GM18907 (cell line): ENCODE results near the gene CTSO.

Experiments
- ATAC-seq: cut with Tn5 transposase; IDR thresholded peaks from one replicate; pipeline ENCODE4 v1.9.1; 2021; ENCODE audit warnings: mild to moderate bottlenecking, moderate library complexity; ENCODE audit not compliant: unreplicated experiment

The CTSO gene

GRCh38 chr4:155953151-155954117, at the start of gene CTSO:
TSS of gene CTSO (minus strand) at chr4:155953866. CDS start at chr4:155953847, 19 bp downstream.
- peak; percentile 97 for ATAC-seq

GRCh38 chr4:156000491-156000890, 46.8 kb upstream of the CTSO start:
- no peak for ATAC-seq

- no peak for ATAC-seq
Measured at GRCh38 chr4:155999725-156000124, 46.1 kb upstream of the CTSO start.

GRCh38 chr4:155995069-155995468, 41.4 kb upstream of the CTSO start:
- no peak for ATAC-seq

- no peak for ATAC-seq
Measured at GRCh38 chr4:155984106-155984797, 30.6 kb upstream of the CTSO start.

GRCh38 chr4:155982736-155983385, 29.2 kb upstream of the CTSO start:
- no peak for ATAC-seq

GRCh38 chr4:155978810-155979209, 25.1 kb upstream of the CTSO start:
- ATAC-seq: no peak

GRCh38 chr4:155975511-155975910, 21.8 kb upstream of the CTSO start:
- ATAC-seq: no peak

GRCh38 chr4:155974996-155975395, 21.3 kb upstream of the CTSO start:
- peak; percentile 6 for ATAC-seq

GRCh38 chr4:155974476-155974749, 20.7 kb upstream of the CTSO start:
- peak; percentile 99 for ATAC-seq

GRCh38 chr4:155973639-155974475, 20.2 kb upstream of the CTSO start:
- ATAC-seq: peak; percentile 40

GRCh38 chr4:155972098-155972497, 18.4 kb upstream of the CTSO start:
- ATAC-seq: peak; percentile 73

GRCh38 chr4:155966731-155967395, 13.2 kb upstream of the CTSO start:
- ATAC-seq: no peak

- no peak for ATAC-seq
Measured at GRCh38 chr4:155966171-155966570, 12.5 kb upstream of the CTSO start.

- ATAC-seq: no peak
Measured at GRCh38 chr4:155964016-155964891, 10.6 kb upstream of the CTSO start.

GRCh38 chr4:155962767-155963166, 9.1 kb upstream of the CTSO start:
- ATAC-seq: no peak

GRCh38 chr4:155961575-155961974, 7.9 kb upstream of the CTSO start:
- ATAC-seq: no peak

GRCh38 chr4:155960522-155960921, 6.9 kb upstream of the CTSO start:
- no peak for ATAC-seq

- no peak for ATAC-seq
Measured at GRCh38 chr4:155959417-155959816, 5.8 kb upstream of the CTSO start.
